CD4-positive, alpha-beta T cell treated with Interleukin-2 at 100 ng/mL for 4 hours (primary cell): ENCODE data around the gene FTSJ3.
A peak's percentile ranks its signal among the peaks of the same experiment; 100 is the strongest.
"Not testable (repeated sequence)": the region's sequence is repeated elsewhere in the genome, so short reads cannot be mapped to it uniquely, and the experiment has no call there.

ENCODE experiments used
- DNase-seq: peaks from one replicate; pipeline ENCODE4 v3.0.0-alpha.2; 2020; ENCODE audit warnings: low spot score

Gene FTSJ3

GRCh38 chr17:63826468-63827001, 928 bp downstream of the FTSJ3 start:
- peak; percentile 19 for DNase-seq

- DNase-seq = no peak
Measured at GRCh38 chr17:63824362-63824761, 3.1 kb downstream of the FTSJ3 start.

- no peak for DNase-seq
Measured at GRCh38 chr17:63823659-63824331, 3.7 kb downstream of the FTSJ3 start.

- DNase-seq = no peak
Measured at GRCh38 chr17:63822537-63822936, 4.9 kb downstream of the FTSJ3 start.

GRCh38 chr17:63821804-63822203, 5.7 kb downstream of the FTSJ3 start:
- DNase-seq = no peak

GRCh38 chr17:63820963-63821561, 6.4 kb downstream of the FTSJ3 start:
- no peak for DNase-seq

- no peak for DNase-seq
Measured at GRCh38 chr17:63819585-63820537, 7.6 kb downstream of the FTSJ3 start.

GRCh38 chr17:63819131-63819530, 8.3 kb downstream of the FTSJ3 start:
- DNase-seq = no peak

- no peak for DNase-seq
Measured at GRCh38 chr17:63817736-63818385, 9.6 kb downstream of the FTSJ3 start.

- DNase-seq = no peak
Measured at GRCh38 chr17:63816669-63817068, 10.8 kb downstream of the FTSJ3 start.

GRCh38 chr17:63816123-63816522, 11.3 kb downstream of the FTSJ3 start:
- no peak for DNase-seq

- DNase-seq = no peak
Measured at GRCh38 chr17:63809970-63810369, 17.5 kb downstream of the FTSJ3 start.

- no peak for DNase-seq
Measured at GRCh38 chr17:63805591-63805990, 21.9 kb downstream of the FTSJ3 start.

GRCh38 chr17:63804328-63804727, 23.1 kb downstream of the FTSJ3 start:
- DNase-seq = no peak

GRCh38 chr17:63800783-63801182, 26.7 kb downstream of the FTSJ3 start:
- DNase-seq = no peak

- DNase-seq = no peak
Measured at GRCh38 chr17:63798572-63799106, 28.8 kb downstream of the FTSJ3 start.

GRCh38 chr17:63796375-63796774, 31.1 kb downstream of the FTSJ3 start:
- DNase-seq = not testable (repeated sequence)

GRCh38 chr17:63792055-63792729, 35.3 kb downstream of the FTSJ3 start:
- DNase-seq = no peak

GRCh38 chr17:63790057-63790456, 37.4 kb downstream of the FTSJ3 start:
- DNase-seq = no peak

- no peak for DNase-seq
Measured at GRCh38 chr17:63786971-63787711, 40.3 kb downstream of the FTSJ3 start.
